ENCODE data around the gene TMEM253. TPM values are rescaled to one million over a fixed set of nuclear protein-coding genes. Genes with fewer than 3 reads are reported as not detected.
A peak's percentile ranks its signal among the peaks of the same experiment; 100 is the strongest.

The TMEM253 gene
- total RNA-seq, 6 experiments from 2014 or later: 0.18 to 0.35 TPM; not detected in 4

- Mint-ChIP-seq H3K9me3 (no peaks in the 10 kb centered on the region), H3K4me1 (ENCODE audit: low read depth) (peaks cover 31% of the 10 kb centered on the region), H3K4me3 (no peak overlapping the region), H3K36me3 (ENCODE audit: low read depth) (peaks cover 14% of the 10 kb centered on the region), H3K27me3 (ENCODE audit: insufficient read depth) (peaks cover 6% of the 10 kb centered on the region), H3K27ac (peak overlapping the region; percentile 97; the same call in 1 of the 2 replicates)
- no peak for DNase-seq
- no peak for TF ChIP-seq CTCF (IDR thresholded peaks at IDR 0.05)
Observed at GRCh38 chr14:21073921-21074320, 26.9 kb upstream of the TMEM253 start.

- Mint-ChIP-seq H3K27ac (no peak overlapping the region; the same call in 1 of the 2 replicates), H3K9me3 (no peaks in the 10 kb centered on the region), H3K36me3 (ENCODE audit: low read depth) (peaks cover 14% of the 10 kb centered on the region), H3K4me3 (no peak overlapping the region), H3K27me3 (ENCODE audit: insufficient read depth) (peaks cover 6% of the 10 kb centered on the region), H3K4me1 (ENCODE audit: low read depth) (peaks cover 24% of the 10 kb centered on the region)
- TF ChIP-seq CTCF (IDR thresholded peaks at IDR 0.05): no peak
- DNase-seq: no peak
Observed at GRCh38 chr14:21074398-21075272, 26.2 kb upstream of the TMEM253 start.

- Mint-ChIP-seq H3K4me3 (no peak overlapping the region), H3K9me3 (no peaks in the 10 kb centered on the region), H3K4me1 (ENCODE audit: low read depth) (peaks cover 23% of the 10 kb centered on the region), H3K36me3 (ENCODE audit: low read depth) (peaks cover 14% of the 10 kb centered on the region), H3K27me3 (ENCODE audit: insufficient read depth) (peaks cover 8% of the 10 kb centered on the region), H3K27ac (peak overlapping the region; percentile 30; the same call in 1 of the 2 replicates)
- no peak for DNase-seq
- TF ChIP-seq CTCF (IDR thresholded peaks at IDR 0.05): no peak
Observed at GRCh38 chr14:21075719-21076437, 25.0 kb upstream of the TMEM253 start.

GRCh38 chr14:21077672-21078071 is 23.2 kb upstream of the TMEM253 start:
- Mint-ChIP-seq H3K4me1 (ENCODE audit: low read depth) (peaks cover 11% of the 10 kb centered on the region), H3K27ac (peak overlapping the region; percentile 37; the same call in 1 of the 2 replicates), H3K36me3 (ENCODE audit: low read depth) (peaks cover 14% of the 10 kb centered on the region), H3K9me3 (no peaks in the 10 kb centered on the region), H3K27me3 (ENCODE audit: insufficient read depth) (peaks cover 5% of the 10 kb centered on the region), H3K4me3 (no peak overlapping the region)
- TF ChIP-seq CTCF (IDR thresholded peaks at IDR 0.05): no peak
- DNase-seq: no peak

- Mint-ChIP-seq H3K4me3 (no peak overlapping the region), H3K4me1 (ENCODE audit: low read depth) (peaks cover 6% of the 10 kb centered on the region), H3K36me3 (ENCODE audit: low read depth) (peaks cover 12% of the 10 kb centered on the region)
Observed at GRCh38 chr14:21078287-21078686, 22.6 kb upstream of the TMEM253 start.

More at GRCh38 chr14:21078287-21078686, 22.6 kb upstream of the TMEM253 start:
- TF ChIP-seq CTCF (IDR thresholded peaks at IDR 0.05): no peak
- peaks cover 5% of the 10 kb centered on the region for H3K27me3 Mint-ChIP-seq (ENCODE audit: insufficient read depth)
- DNase-seq: no peak
- no peaks in the 10 kb centered on the region for H3K9me3 Mint-ChIP-seq
- no peak overlapping the region; the same call in 1 of the 2 replicates for H3K27ac Mint-ChIP-seq

Measured in HFFc6 (cell line).